HG03442 (cell line): Measurements from ENCODE around the gene MS4A6E.
"Not testable (repeated sequence)": the region's sequence is repeated elsewhere in the genome, so short reads cannot be mapped to it uniquely, and the experiment has no call there.

Experiments used
- ATAC-seq: cut with Tn5 transposase; IDR thresholded peaks from one replicate; pipeline ENCODE4 v1.9.1; 2021; ENCODE audit warnings: mild to moderate bottlenecking, moderate library complexity; ENCODE audit not compliant: unreplicated experiment

Gene MS4A6E, protein sequence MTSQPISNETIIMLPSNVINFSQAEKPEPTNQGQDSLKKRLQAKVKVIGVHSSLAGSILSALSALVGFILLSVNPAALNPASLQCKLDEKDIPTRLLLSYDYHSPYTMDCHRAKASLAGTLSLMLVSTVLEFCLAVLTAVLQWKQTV

DNA sequence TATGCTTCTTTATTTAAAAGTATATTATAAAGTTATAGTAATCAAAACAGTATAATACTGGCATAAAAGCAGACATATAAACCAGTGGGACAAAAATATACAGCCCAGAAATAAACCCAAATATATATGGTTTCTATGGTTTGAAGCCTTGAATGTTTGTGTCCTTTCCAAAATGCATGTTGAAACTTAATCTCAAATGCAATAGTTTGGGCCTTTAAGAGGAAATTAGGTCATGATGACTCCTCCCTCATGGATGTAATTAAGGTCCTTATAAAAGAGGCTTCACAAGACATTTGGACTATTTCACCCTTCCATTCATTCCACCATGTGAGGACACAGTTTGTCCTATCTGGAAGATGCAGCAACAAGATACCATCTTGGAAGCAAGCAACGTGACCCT, at the start of gene MS4A6E:
Gene MS4A6E (plus strand): TSS at position 301 of the 400 bp plus-strand sequence. CDS start 7,641 bp downstream, outside the sequence.
- no peak for ATAC-seq

DNA sequence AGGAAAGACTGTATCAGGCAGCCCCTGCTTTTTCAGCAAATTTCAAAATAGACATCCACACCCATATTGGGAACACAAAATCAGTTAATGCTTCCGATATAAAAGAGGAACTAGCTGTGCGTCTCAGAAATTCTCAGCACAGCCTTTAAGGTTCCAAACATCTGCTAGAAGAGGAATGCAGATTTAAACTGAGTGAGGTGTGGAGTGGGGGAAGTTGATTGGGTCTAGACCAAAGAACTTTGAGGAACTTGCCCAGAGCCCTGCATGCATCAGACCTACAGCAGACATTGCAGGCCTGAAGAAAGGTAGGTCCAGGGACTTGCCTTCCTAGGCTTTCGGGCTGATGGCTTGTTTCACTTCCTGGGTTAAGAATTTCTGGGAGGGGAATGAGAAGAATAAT, 46.6 kb upstream of the MS4A6E start, which contains the start of gene MS4A4A:
Gene MS4A4A (plus strand): TSS at position 255 of the 400 bp plus-strand sequence. CDS start 10 bp downstream, at position 265.
- ATAC-seq: no peak

DNA sequence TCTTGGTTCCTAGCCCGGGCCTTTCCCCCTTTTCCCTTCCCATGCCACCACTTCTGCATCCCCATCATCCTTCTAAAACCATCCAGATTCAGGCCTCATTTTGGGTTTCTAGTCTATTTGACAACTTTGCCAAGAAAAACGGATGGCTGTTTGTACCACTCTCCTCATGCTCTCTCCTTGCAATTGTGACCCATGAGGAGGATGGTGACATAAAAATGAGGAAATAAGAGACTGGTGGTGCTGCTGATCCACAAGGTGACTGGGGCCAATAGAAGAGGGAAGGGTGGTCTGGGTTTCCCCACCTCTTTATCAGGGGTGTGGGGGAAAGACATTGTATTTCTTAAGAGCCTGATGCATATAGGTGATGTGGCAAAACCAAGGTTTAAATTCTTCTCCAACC, 45.6 kb upstream of the MS4A6E start:
- no peak for ATAC-seq

DNA sequence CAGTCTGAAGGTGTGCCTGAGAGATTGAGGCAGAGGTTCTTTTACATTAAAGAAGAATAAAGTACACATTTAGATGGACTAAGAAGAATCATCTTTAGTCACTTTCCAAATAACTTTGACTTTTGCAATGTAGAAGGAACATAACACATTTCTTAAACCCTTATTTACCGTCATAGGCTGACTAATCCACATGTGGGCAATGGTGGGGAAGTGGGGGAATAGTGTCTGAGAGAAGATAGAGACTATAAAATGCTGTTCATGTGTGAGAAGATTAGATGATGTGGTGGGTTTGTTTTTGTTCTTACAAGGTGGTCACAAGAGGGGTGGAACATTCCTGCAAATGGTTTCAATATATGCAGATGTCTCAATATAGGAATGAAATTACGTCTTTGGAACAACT, 44.8 kb upstream of the MS4A6E start:
- ATAC-seq: no peak

DNA sequence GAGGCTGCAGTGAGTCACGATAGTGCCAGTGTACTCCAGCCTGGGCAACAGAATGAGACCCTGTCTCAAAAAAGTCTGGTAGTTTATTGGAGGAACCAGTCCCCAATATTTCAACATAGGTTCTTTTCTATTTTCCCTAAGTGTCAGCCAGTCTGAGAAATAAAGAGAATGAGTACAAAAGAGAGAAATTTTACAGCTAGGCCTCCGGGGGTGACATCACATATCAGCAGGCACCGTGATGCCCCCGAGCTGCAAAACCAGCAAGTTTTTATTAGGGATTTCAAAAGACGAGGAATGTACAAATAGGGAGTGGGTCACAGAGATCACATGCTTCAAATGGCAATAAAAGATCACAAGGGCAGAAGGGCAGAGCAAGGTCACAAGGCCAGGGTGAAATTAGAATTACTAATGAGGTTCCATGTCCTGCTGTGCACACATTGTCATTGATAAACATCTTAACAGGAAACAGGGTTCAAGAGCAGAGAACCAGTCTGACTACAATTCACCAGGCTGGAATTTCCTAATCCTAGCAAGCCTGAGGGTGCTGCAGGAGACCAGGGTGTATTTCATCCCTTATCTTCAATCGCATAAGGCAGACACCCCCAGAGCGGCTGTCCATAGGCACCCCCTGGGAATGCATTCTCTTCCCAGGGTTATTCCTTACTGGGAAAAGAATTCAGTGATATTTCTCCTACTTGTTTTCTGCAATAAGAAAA, 41.5 kb upstream of the MS4A6E start:
- not testable (repeated sequence) for ATAC-seq

DNA sequence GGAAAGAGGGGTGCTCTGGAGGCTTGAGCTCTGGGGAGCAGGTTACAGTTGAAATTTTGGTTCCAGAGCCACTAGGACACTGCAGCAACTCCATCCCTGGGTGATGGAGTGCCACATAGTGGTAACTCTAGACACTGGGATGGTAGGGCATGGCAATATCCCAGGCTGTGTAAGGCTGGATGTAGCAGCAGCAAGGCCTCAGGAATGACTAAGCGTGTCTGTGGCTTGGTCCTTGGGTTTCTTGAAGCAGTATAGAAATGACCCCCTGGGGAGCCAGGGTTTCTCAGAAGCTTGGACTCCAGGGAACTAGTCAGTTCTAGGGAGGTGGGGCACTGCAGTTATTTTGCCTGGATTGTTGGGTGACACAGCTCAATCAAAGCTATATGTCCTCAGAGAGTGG, 38.5 kb upstream of the MS4A6E start:
- ATAC-seq: no peak

DNA sequence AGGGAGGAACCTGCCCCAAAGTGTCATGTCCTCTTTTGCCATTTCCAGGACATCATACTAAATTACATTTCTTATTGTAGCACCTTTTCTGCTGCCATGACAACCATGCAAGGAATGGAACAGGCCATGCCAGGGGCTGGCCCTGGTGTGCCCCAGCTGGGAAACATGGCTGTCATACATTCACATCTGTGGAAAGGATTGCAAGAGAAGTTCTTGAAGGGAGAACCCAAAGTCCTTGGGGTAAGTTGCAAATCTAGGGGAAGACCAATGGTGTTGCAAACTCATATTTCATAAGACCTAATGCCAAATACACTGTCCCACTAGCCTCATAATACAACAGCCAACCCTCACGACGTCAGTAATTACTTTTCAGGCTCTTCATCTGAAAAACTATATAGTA, 34.9 kb upstream of the MS4A6E start:
- ATAC-seq: no peak

DNA sequence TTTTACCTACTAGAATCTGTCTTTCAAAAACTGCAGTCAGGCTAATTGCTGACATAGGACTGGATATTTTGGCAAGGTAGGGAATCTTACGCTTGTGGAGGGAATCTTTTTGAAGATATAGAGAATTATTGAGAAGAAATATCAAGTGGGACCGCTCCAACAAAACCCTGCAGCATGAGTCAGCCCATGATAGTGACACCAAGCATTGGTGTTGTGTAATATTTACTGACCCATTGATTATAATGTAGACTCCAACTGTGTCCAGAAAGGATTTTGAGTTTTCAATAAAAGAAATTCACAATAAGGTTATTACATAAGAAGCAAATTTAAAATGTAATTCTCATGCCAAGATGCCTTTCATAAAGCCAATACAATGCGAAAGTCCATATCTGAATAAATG, 25.9 kb upstream of the MS4A6E start:
- no peak for ATAC-seq

DNA sequence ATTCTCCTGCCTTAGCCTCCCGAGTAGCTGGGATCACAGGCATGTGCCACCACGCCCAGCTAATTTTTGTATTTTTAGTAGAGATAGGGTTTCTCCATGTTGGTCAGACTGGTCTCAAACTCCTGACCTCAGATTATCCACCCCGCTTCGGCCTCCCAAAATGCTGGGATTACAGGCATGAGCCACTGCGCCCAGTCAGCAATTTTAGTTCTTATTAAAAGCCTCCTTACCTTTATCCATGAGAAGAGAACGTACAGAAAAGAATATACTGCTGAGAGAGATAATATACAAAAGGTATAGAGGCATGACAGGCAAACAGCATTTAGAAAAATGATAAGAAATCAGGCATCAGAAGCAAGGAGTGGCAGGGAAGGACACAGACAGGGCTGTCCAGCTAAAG, 25.2 kb upstream of the MS4A6E start:
- ATAC-seq: not testable (repeated sequence)

DNA sequence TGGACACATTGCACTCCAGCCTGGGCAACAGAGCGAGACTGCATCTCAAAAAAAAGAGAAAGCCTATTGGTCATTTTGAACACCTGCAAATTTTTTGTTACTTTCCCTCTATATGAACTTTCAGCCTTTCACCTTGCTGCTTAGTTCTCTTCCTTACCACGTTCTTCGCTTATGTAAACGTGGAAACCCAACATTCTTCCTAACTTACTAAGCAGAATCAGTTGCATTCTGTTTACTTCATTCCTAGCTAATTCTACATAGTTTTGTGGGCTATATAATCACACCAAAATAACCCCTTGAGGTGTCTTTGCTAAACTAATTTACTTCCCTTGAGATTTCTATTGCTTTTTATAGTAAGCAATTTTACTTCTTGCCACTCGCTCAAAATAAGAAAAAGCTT, 23.4 kb upstream of the MS4A6E start:
- no peak for ATAC-seq

DNA sequence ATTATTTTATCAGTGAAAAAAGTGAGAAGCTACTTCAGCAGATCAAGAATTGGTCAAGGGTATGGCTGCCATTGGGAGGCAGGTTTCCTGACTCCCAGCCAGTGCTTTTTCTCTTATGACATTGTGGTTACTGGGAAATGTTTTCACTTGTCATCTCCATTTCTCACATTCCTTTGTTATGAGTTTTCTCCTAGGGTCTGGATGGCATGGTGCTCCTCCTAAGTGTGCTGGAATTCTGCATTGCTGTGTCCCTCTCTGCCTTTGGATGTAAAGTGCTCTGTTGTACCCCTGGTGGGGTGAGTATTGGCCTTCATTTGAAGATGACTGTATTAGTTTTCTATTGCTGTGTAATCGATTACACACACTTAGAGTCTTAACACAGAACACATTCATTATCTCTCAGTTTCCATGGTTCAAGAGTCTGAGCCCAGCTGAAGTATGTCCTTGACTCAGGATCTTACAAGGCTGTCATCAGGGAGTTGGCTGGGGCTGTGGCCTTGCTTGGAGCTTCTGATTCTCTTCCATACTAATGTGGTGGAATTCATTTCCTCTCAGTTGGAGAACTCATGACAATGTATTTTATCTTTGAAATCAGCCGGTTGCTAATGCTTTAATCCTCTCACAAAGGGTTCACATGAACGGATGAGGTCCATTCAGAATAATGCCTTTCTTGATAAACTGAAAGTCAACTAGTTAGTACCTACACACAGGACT, 21.0 kb upstream of the MS4A6E start:
- no peak for ATAC-seq

DNA sequence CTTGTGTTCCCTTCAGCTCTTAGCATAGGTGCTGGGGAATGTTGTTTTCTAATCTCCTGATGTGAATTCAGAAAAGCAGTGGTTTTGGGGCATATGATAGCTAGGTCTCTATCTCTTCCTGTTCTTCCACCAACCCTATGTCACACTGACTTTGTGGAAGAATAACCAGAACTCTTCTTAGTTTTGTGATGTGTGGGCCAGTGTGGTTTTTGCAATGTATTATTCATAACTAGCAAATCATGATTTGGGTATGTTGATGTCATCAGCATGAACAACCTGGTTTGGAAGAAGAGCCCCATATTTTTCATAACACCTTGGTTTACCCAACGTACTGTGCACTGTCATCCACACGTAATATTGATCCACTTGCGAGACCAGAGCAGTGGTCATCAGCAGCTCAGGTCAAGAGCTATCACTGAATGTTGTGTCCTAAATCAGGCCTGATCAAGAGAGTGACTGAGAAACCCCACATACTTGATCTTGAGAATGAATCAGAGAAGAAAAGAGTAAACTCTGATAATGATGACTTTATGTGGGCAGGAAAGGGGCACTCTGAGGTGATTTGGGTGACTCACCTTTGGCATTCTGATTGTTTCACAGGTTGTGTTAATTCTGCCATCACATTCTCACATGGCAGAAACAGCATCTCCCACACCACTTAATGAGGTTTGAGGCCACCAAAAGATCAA, 19.4 kb upstream of the MS4A6E start:
- no peak for ATAC-seq

DNA sequence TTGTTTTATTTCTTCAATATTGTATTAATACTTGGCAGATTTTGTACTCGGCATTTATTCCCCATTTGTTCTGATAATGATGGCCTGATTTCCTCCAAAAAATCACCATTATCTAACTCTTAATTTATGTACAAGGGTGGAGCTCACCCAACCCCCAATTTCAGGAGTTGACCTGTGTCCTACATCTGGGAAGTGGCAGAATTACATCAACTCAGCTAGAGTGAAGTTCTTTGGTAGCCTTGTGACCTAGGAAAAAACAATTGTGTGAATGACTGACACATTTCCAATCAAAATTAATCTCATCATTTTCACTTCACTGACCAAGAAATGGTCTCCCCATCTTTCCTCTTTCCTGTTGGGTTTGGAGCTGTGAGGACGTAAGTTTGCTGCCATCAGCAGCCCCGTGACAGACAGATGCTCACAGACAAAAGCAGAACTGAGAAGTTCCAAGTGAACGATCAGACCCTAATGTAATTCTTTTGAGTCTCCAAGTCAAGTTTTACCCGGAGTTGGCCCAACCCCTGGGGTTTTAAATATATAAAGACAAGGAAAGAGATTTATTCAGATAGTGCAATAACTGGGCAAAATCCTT, 16.6 kb upstream of the MS4A6E start:
- peak; percentile 56 for ATAC-seq

DNA sequence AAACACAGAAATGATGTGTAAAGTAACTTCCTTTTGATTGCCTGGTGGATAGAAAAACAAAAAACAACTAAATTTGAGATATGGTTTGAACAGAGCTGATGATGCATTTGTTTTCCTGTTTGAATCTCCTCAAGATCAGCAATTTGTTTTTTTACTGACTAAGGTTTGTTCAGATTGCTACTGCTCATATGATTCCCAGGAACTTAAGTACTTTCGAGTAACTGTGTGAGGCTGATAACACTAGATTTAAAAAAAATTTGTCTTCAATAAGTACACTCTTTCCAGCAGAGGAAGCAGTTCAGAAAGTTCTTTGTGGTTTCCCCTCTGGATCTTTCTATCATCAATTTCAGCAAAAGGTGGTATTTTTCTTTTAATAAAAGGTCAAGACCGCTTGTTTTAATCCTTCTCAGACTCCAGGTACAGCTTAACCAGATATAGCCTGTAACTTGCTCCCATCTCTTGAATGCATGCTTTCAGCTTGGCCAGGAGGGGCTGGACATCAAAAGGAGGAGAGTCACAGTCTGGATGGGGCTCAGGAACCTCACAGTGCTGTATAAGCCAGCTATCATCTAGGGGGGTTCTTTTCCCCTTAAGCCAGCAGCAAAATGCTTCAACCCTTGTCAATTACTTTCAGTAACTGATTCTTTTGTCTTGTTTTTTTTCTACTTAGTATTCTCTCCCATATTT, 12.3 kb upstream of the MS4A6E start:
- ATAC-seq: no peak

DNA sequence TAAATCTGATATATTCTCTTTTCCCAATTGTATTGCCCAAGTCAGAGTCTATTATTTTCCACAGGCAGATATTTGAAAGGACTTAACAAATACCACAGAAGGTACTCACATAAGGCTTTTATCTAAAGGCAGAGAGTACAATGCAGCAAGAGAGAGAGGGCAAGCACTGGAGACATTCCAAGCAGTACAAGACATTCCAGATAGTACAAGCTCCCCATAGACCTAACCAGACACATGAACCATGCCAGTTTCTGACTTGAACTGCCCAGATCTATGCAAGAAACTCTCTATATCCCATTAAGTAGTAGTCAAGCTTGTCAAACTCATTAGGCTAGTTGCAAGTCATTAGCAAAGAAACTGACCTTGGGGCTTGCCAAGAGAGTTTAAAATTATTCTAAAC, 11.2 kb upstream of the MS4A6E start:
- no peak for ATAC-seq

DNA sequence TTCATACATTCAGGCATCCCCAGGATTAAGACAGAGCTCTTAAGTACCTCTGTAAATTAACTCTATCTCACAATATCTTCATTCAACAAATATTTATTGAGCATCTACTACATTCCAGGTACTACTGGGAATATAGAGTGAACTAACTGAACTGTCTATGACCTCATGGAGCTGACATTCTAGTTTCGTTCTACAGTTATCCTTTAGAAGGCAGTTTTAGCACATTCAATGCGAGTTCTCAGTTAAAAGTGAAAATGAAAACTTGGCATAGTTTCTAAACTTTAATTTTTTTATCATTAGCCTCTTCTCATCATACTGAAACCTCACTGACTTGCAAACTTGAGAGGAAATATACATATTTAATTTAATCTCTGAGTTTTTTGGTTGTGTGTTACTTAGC, 10.7 kb upstream of the MS4A6E start:
- ATAC-seq: no peak

DNA sequence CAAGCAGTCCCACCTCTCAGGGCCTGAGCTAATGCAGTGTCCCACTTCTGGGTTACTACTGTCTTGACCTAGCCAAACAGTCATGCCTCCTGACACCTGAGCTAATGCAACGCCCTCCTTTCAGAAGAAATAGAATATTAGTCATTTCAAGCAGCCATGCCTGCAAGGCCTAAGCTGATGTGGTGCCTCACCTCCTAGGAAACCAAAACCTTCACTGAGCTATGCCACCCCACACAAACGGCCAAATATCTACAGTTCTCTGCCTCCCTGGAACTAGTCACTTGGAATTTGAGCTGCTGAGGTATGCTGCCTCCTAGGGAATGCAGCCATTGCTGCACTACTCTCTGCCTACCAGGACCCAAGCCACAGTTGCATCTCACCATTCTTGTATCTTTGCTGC, 8.3 kb upstream of the MS4A6E start:
- ATAC-seq: peak; percentile 53

DNA sequence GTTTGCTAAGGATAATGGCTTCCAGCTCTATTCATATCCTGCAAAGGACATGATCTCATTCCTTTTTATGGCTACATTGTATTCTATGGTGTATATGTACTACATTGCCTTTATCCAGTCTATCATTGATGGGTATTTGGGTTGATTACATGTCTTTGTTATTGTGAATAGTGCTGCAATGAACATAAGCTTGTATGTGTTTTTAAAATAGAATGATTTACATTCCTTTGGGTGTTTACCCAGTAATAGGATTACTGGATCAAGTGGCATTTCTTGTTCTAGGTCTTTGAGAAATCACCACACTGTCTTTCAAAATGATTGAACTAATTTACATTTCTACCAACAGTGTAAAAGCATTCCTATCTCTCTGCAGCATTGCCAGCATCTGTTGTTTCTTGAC, 6.0 kb upstream of the MS4A6E start:
- no peak for ATAC-seq

DNA sequence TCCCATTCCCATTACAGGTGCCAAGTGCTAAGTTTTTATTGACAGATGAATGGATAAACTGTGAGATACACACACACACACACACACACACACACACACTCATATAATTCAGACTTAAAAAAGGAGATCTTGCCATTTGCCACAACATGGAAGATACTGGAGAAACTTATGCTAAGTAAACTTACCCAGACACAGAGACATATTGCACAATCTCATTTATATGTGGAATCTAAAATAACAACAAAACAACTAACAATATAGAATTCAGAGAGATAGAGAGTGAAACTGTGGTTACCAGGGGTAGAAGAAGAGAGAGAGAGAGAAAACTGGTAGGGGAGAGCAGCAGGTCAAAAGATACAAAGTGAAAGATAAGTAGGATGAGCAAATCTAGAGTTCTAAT, 1.4 kb downstream of the MS4A6E start:
- no peak for ATAC-seq

DNA sequence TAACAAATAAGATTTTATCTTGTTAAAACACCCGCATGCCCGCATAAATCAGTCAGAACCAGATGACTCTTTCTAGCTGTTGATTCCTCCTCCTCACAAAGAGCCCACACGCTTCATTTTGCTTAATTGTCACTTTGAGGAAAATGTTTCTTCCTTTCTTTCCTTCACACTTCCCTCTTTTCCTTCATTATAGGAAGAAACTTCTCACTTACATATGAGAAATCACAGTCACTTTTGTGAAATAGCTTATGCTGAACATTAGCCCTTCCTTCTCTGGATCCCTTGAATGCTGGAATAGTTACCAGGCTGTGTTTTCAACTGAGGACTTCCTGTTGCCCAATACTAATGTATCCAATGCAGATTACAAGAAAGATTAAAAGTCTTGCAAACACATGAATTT, 5.8 kb downstream of the MS4A6E start:
- no peak for ATAC-seq
